Stimulated activated CD4-positive, alpha-beta T cell treated with anti-CD3 and anti-CD28 coated beads, TNF-alpha, amount 100 ng/mL, for 1 hour (primary cell): Measurements from ENCODE around the gene NDUFB10.

Source experiments
- DNase-seq, 3 donors: peaks; one replicate each; pipeline ENCODE4 v3.0.0-alpha.2; 2020; ENCODE audit warnings: low read depth in 3 of 3, low spot score in 1 of 3

The NDUFB10 gene

GRCh38 chr16:2001035-2001434 lies 41.7 kb downstream of the NDUFB10 start:
- DNase-seq: no peak

- no peak for DNase-seq
Measured at GRCh38 chr16:2001456-2002355, 42.4 kb downstream of the NDUFB10 start.

- DNase-seq: no peak
Measured at GRCh38 chr16:2002406-2003230, 43.3 kb downstream of the NDUFB10 start.

- no peak for DNase-seq
Measured at GRCh38 chr16:2003231-2003826, 44.0 kb downstream of the NDUFB10 start.

GRCh38 chr16:2003827-2004641 lies 44.7 kb downstream of the NDUFB10 start:
- peak; percentile 69 to 81 (median 72) for DNase-seq

- DNase-seq: no peak
Measured at GRCh38 chr16:2004795-2005517, 45.6 kb downstream of the NDUFB10 start.

GRCh38 chr16:2005646-2006045 lies 46.3 kb downstream of the NDUFB10 start:
- no peak for DNase-seq

- no peak for DNase-seq
Measured at GRCh38 chr16:2006317-2006716, 47.0 kb downstream of the NDUFB10 start.

- no peak for DNase-seq
Measured at GRCh38 chr16:2007081-2007836, 47.9 kb downstream of the NDUFB10 start.

GRCh38 chr16:2008009-2008526 lies 48.7 kb downstream of the NDUFB10 start:
- no peak for DNase-seq

GRCh38 chr16:2008631-2009163 lies 49.4 kb downstream of the NDUFB10 start:
- no peak for DNase-seq

- no peak for DNase-seq
Measured at GRCh38 chr16:2009164-2009711, 49.9 kb downstream of the NDUFB10 start.

- DNase-seq: peak; percentile 22 to 74 (median 52)
Measured at GRCh38 chr16:2009791-2010510, 50.6 kb downstream of the NDUFB10 start, which contains the start of gene ZNF598. ZNF598 (minus strand) TSS chr16:2009821.
